GM18526 (cell line): ENCODE measurements around the gene FSTL4.

ENCODE experiments used
- POLR2A ChIP-seq: IDR thresholded peaks from 3 replicates; pipeline ENCODE4 v1.6.1; 2011; ENCODE audit not compliant: insufficient read length; ENCODE audit errors: extremely low read depth

The FSTL4 gene

DNA sequence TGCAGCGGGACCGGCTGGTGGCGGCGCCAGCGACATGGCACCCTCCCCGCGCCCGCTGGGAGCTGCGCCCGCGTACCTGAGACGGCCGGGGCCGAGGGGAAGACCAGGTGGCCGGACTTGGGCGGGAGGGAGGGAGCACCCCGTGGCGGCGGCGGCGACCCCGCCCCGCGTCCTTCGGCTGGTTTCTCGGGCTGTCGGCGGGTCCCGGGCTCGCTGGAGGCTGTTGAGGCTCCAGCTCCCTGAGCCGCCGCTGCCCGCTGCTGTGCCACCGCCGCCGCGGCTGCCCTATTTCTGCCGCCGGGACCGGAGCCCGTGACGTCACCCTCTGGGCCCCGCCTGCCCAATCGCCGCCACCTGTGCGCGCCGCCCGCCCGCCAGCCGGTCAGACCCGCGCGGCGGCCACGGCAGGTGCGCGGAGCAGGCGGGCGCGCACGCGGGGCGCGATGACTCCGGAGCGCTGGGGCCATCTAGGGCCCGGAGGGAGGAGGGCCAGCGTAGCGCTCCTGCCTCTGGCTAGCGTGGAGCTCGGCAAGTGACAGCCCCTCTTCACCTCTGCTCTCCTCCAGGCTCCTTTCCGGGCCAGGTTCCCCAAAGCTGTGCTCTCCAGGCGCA lies at the start of gene FSTL4:
Gene FSTL4, minus strand, starts transcription at position 293 of the 612 bp plus-strand sequence.
- no peak for TF ChIP-seq POLR2A

DNA sequence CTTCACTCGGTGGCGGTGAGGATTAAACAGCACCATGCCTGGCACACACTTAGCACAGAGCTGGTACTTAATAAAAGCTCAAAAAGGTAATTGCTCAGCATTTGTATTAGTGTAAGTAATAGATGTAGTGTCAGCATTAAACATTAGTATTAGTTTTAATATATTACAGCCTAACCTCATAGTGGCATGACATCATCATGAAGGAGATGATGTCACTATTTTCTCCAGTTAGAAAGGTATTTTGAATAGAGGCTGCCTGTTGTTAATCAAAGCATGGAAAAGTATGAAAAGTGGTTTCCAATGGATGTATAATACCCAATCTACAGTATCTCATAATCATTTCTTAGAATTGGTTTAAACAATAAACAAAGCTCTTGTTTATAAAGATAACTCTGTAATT lies 49.0 kb upstream of the FSTL4 start:
- TF ChIP-seq POLR2A: no peak

DNA sequence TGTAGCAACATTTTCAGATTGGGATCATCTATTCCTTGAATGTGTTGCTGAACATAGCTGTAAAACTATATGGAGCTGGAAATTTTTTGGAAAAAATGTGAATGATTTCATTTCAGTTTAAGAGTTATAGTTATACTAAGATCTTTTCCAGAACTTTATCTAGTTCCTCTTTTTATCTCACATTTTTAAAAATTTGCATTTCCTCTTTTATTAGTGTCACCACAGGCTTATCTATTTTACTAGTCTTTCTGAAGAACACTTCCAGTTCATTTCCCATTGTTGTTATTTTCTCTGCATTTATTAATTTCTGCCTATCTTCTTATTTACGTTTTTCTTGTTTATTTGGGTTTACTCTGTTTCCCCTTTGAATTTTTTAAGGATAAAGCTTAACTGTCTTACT lies 46.0 kb upstream of the FSTL4 start:
- TF ChIP-seq POLR2A: no peak

DNA sequence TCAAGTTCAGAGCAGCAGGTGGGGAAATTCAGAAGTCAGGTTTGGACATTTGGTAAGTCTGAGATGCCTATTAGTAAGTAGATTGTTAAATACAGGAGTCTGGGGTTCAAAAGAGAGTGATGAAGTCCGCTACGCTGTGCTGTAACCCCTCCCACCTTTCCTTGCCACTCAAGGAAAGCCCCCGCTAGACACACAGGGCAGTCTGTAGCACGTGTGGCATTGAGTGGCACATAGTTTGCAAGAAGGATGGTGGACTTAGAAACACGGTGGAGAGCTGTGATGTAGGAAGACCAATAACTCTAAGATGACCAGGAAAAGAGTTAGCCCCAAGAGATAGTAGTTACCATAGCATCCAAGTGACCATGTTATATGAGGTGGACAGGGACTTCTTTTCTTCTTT lies 44.7 kb upstream of the FSTL4 start:
- no peak for TF ChIP-seq POLR2A

DNA sequence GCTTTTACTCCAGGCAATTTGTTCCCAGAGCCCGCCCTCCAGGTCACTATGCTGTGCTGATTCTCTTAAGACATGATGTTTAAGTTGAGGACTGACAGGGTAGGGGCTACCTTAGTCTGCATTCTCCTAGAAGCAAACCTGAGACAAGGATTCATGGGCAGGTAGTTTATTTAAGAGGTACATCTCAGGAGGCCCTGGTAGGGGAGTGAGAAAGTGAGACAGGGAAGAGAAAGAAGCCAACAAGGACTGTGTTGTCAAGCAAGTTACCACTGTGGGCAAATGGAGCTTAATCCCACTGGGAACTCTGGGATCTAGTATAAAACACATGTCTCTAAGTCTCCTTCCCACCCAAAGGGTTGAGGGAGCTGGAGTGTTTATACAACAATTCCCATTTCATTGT lies 43.6 kb upstream of the FSTL4 start:
- TF ChIP-seq POLR2A: no peak

DNA sequence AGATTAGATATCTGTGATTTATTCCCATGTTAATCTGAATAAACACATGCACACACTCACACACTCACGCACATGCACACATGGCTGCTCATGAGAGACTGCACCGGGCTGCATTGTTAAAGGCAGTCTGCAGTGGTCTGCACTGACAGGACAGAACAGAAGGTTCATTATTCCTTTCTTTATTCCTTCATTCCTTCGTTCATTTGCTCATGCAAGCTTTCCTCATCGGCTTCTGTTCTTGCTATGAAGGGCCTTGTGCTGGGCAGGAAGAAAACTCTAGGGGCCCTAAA lies 41.4 kb upstream of the FSTL4 start:
- TF ChIP-seq POLR2A: no peak

DNA sequence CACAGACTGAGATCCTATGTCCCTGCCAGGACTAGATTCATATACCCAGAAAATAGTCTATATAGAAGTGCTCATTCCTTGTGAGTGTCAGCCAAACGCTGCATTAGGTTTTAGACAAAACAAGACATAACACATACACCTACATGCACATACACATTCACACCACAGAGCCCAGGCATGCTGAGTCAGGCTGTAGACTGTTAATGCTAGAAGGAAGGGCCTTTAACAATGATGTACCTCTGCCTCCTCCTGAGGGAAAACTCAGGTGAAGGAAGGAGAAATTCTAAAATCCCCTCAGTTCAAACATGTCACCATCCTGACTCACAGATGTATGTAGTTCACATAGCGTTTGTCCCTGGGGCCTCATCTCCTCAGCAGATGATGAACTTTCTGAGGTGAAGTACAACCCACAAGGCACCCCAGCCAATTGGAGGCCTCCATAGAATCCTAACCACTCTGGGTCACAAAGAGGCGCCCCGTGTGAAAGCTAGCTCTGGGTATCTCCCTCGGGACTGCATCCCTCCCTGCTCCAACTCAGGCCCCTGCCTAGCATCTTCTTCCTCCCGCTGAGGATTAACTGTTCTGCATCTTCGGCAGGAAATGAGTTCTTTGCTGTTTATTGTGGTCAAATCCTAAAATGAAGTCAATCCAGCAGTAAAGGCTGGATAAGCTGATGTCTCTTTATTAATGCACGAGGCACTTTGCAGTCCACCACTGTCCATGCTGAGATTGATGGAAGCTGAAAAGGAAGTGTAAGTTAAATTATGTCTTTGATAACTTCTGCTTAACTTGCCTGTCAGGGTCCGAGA lies 40.8 kb upstream of the FSTL4 start:
- no peak for TF ChIP-seq POLR2A

DNA sequence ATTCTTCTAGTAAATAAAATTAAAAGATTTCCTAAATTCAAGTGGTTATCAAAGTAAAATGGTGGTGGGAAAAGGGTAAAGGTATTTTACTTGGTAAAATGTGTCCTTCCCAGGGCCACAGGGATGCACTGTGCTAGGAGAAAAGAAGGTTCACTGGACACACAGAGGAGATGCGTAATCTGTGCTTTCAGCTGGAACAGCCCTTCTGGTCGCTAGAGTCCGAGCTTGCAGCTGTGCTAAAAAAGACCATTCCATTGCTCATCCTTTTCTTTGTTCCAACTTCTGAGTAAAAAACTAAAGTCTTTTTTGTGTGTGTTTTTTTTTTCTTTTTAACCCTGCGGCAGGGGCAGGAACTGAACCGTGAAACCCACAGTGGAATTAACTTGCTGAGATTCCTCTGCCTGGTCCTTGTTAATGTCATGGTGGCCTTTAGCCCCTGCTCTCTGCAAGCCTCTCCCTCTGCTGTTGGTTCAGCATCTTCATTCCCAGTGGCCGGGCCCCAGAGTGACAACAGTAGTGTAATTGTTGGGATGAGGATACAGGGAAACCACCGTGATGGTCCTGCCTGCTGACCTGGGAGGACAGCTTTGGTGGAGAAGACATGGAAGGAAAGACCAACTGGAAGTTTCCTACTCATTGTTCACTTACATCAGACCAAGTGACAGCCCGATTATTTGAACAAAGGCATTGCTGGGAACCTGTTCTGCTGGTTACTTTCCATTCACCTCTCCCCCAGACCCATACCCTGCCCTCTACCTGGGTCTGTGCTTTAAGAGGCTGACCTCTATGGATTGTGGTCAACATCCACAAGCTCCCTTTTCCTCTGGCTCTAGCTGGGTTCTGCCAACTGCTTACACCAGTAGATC lies 31.9 kb upstream of the FSTL4 start:
- TF ChIP-seq POLR2A: no peak

DNA sequence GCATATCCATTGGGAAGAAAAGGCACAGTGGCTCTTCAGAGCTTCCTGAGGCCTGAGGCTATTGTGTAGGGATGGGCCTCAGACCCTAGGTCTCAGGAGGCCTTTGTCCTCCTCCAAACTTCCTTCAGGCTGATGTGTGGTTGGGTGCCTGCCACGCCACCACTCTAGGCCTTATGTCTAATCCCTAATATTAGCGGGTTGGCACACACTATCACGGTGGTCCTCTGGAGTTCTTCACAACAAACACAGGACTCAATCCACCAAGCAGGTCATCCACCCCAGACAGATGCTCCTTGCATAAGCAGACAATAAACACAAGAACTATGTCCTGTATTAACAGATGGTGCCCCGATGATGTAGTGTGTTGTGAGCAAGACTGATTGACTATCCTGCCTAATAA lies 31.0 kb upstream of the FSTL4 start:
- TF ChIP-seq POLR2A: no peak

DNA sequence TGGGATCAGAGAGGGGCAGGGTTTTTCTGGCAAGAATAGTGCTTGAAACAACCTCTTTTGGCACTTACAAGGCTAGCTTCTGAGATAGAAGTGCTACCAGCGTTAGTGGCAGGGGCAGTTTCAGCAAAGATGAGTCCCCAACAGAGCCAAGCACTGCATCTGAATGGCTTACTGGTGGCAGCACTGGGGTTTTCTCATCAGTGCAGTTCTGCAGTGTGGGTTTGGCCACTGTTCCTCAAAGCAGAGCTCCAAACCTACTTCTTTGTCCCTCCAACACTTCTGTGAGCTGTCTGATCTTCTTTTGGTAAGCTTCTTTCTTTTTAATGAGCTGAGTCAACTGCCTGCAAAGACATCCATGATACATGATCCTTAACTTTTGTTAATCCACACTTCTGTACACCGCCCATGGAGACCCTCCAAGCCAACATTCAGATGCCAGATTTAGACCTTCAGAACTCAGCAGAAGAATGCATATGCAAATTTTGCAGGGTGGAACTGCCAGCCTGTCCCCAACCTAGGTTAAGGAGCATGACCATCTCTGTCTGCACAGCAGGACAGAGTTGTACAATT lies 29.9 kb upstream of the FSTL4 start:
- TF ChIP-seq POLR2A: no peak

DNA sequence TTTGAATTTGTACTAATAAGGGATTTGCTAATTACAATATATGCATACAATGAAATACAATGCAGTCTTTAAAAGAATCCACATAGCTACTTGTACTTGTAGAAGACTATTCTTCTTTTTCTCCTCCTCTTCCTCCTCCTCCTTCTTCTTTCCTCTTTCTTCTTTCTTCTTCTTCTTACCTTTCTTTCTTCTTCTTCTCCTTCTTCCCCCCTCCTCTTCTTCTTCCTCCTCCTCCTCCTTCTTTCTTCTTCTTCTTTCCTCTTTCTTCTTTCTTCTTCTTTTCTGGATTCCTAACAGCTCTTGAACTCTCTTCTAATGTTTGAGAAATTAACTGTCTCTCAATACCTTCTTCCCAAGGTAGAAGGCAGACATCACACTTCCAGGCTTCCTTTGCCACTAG lies 29.3 kb upstream of the FSTL4 start:
- TF ChIP-seq POLR2A: no peak

DNA sequence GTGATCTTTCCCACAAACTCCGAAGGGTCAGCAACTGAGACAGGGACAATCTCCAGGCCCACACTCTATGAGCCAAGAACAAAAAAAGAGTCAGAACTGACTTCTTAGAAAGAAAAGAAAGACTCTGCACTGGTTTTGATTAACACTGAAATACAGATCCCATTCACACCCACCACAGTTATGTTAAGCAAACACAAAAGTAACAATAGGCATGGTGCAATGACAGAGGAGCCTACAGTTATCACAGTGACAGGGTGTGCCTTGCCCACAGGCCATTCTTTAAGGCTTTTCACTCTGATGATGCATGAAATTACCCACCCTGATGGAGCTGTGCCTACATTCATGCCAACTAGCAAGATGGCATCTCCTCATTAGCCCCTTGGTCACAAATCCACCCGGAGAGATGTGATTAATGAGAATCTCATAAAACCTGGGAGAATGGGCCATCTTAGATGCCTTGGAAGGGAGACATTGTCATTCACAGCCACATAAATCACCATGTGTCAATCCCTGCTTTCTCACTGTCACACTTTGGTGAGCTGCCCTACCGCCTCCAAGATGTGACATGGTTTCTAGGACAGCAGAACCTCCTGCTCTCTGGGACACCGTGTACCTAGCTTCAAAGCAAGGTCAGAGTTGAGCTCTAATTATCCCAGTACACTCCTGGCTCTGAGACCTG lies 27.6 kb upstream of the FSTL4 start:
- TF ChIP-seq POLR2A: no peak

DNA sequence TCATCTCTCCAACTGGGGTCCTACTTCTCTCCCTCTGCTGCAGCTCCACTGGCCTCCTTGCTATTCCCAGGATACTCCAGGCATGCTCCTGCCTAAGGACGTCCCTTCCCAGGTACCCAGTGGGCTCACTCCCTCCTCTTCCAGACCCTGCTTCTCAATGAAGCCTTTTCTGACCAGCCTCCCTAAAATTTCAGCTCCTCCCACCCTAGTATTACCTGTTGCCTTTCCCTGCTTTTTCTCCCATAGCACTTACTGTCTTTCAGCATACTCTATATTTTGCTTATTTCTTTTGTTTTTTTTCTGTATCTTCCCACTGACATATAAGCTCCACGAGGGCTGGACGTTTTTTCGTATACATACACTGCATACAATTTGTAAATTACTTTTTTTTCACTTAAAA lies 26.1 kb upstream of the FSTL4 start:
- no peak for TF ChIP-seq POLR2A

DNA sequence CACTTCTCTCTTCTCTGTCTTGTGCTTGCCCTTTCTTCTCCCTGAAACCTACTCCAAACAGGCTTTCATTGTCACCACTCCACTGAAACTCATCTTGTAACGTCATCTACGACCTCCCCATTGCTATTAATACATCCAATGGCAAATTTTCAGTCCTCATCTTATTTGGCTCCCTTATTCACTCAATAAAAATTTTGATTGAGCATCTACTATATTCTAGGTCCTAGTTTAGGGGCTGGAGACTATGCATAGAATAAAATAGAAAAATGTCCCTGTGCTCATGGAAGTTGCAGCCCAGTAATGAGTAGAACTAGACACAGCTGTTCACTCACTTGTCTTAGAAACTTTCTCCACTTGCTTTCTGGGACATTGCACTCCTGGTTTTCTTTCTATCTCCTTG lies 24.9 kb upstream of the FSTL4 start:
- no peak for TF ChIP-seq POLR2A

DNA sequence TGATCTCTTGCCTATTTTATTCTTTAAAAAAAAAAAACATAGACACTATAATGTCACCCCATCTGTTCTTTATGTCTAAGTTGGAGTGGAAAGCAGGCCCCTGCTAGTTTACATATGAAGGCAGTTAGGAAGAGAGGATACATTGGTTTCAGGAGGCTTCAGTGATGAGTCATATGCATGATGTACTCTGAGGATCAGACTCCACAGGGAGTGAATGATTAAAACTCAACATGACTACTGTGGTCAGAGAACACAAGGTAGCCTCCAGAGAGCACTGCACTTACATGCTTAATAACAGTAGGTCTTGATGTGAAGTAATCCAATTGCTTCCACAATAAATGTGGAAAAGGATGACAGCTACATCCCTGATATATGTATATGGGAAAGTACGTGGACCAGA lies 22.7 kb upstream of the FSTL4 start:
- no peak for TF ChIP-seq POLR2A
